Midbrain (tissue), 1 donor: ENCODE data around the gene SSMEM1.
A peak's percentile ranks its signal among the peaks of the same experiment; 100 is the strongest.
"Not testable (repeated sequence)": the region's sequence is repeated elsewhere in the genome, so short reads cannot be mapped to it uniquely, and the experiment has no call there.

ENCODE experiments used
- DNase-seq: peaks from one replicate; lab custom pipeline; 2025; lab: John Stamatoyannopoulos, UW

SSMEM1 gene

GRCh38 chr7:130207642-130208041 lies at the start of gene SSMEM1:
Gene SSMEM1, plus strand, starts transcription at chr7:130207860. Its CDS starts 51 bp downstream, at chr7:130207911.
- no peak for DNase-seq

DNA sequence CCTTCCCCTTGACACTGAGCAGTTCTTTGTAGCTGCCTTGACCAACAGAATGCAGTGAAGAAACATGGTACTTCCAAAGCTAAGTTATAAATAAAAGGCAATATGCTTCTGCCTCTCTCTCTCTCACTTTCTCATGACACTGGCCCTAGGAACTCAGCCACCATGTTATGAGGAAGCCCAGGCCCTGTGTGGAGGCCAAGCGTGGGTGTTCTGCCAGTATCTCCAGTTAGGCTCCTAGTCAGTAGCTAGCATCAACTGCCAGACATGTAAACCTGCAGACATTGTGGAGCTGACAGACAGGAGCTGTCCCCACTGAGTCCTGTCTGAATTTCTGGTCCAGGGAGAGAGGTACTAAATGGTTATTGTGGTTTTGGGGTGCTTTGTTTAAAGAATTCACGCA lies 47.6 kb upstream of the SSMEM1 start:
- no peak for DNase-seq

DNA sequence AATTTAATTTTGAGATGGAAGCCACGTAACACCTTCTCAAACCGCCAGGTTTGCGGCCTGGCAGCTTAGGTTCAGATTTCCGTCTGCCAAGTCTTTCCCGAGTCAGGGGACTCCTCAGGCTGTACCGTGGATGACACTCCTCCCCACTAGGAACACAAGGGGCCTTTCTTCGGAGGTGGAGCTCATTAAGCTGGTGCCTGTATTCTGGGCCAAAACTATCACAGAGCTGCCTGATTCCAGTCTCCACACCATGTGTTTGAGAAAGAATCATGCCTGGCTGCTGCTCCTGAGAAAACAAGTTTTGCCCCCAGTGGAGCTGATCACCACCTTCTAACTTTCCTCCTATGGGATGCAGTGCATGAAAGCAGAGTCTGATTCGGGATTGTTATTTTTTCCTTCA lies 47.2 kb upstream of the SSMEM1 start:
- DNase-seq = no peak

DNA sequence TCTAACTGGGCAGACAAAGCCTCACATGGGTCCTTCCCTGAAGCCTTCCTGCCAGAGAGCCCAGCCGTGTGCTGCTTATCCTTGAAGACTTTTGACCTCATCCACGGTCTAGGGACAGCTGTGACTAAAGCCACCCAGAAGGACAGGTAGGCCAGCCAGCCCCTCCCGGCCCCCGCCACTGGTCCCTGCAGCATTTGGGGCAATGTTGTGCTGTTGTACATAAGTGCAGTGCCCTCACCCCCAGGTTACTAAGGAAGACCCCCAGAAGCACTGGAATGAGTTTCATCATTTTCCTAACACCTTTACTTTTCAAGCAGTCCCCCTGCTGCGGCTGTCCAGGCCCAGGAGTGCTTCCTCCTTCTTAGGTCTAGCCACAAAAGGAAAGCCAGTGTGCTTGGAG lies 45.5 kb upstream of the SSMEM1 start:
- no peak for DNase-seq

DNA sequence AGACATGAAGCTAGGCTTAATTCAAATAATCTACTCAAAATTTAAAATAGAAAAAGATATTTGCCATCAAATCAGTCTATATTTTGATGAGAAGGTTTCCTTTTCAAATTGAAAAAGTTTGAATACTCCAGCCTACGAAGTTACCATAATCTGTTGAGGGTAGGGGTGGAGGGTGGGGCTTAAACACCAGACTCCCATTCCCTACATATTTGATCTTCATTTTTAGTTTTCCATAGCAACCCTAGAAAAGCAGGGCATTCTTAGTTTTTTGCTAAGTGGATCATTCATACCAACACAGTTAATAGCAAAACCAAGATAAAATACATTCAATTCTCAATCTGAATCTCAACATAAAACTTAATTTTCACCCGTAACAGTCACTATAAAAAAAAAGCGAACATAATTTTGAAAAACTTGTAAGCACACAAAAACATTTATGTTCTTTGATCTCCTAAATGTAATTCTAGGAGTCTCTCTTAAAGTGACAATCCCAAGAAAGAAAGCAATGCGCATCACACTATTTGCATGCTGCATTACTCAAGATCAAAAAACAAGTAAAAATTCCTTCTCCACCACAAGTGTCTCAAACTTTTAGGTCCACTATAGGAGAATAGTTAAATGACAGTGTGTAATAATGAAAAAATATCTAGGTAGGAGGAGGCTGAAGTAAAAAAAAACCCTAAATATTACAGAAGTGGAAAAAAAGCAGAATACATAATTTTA lies 33.3 kb upstream of the SSMEM1 start:
- DNase-seq = no peak

- no peak for DNase-seq
These were observed 29.4 kb upstream of the SSMEM1 start for GRCh38 chr7:130178251-130178650.

GRCh38 chr7:130179631-130180030 lies 28.0 kb upstream of the SSMEM1 start:
- no peak for DNase-seq

DNA sequence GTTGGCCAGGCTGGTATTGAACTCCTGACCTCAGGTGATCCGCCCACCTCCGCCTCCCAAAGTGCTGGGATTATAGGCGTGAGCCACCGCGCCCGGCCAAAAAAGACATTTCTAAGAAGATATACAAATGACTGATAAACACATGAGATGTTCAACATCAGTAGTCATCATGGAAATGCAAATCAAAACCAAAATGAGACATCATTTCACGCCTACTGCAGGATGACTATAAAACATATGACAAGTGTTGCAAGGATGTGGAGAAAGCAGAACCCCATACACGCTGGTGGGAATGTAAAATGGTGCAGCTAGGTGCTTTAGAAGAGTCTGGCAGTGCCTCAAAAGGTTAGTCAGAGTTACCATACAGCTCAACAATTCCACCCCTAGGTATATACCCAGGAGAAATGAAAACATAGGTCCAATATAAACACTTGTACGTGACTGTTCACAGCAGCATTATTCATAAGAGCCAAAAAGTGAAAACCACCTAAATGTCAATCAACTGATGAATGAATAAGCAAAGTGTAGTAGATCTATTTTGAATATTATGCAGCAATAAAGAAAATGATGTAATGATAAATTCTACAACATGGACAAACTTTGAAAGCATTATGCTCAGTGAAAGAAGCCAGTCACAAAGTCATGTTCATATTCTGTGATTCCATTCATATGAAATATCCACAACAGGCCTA lies 26.9 kb upstream of the SSMEM1 start:
- DNase-seq = no peak

DNA sequence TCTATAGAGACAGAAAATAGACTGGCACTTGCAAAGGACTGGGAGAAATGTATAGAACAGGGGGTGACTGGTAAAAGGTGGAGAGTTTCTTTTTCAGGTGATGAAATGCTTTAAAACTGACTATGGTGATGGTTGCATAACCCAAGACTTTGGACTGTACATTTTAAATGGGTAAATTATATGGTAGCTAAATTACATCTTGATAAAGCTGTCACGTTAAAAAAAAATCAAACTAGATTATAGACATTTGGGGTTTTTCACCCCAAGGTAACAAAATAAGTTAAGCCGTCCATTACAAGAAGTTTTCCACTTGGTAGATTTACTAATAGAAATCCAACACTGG lies 26.4 kb upstream of the SSMEM1 start:
- no peak for DNase-seq

DNA sequence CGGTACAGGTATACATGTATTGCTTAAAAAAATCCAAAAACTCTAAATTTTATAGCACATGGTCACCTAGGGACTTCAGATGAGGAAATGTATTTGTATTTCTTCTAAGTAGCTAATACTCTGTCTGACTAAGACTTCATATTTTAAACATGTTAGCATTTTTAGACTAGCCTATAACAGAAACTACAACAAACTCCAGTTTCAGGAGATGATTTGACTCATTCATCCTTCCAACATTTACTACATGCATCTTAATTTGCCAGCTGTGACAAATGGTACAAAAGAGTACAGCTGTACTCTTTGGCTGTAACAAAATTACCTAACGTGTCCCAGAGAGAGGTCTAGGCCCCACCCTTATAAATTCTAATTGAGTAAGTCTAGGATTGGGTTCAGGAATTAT lies 24.7 kb upstream of the SSMEM1 start:
- no peak for DNase-seq

DNA sequence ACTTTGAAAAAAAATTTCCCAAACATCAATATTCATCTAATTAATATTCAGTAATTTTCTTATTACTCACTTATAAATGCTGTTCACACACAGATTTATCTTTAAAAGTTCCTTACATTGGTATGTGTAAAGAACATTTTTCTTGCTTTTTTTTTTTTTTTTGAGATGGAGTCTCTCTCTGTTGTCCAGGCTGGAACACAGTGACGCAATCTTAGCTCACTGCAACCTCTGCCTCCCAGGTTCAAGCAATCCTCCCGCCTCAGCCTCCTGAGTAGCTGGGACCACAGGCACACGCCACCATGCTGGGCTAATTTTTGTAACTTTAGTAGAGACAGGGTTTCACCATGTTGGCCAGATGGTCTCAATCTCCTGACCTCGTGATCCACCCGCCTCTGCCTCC lies 23.3 kb upstream of the SSMEM1 start:
- not testable (repeated sequence) for DNase-seq

DNA sequence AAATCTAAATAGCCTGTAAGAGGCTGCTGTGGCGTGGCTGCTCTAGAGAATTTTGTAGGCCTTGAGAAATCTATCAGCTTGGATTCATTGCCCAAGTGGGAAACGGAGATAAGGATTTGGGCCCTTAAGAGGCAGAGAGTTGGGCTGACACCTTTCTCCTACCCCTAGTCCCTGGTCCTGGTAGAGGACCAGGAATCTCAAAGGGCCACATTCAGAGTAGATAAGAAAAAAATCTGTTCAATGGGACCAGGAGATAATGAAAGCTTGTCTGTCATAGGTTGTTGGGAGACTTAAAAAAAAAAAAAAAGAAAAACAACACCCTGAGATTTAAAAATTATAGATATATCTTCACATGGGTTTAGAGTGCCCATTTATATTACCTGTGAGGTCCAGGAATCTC lies 20.3 kb upstream of the SSMEM1 start:
- DNase-seq = no peak

GRCh38 chr7:130189343-130189742 lies 18.3 kb upstream of the SSMEM1 start:
- DNase-seq = no peak

GRCh38 chr7:130191791-130192190 lies 15.9 kb upstream of the SSMEM1 start:
- no peak for DNase-seq

- DNase-seq = no peak
These were observed 12.3 kb upstream of the SSMEM1 start for GRCh38 chr7:130195396-130195795.

DNA sequence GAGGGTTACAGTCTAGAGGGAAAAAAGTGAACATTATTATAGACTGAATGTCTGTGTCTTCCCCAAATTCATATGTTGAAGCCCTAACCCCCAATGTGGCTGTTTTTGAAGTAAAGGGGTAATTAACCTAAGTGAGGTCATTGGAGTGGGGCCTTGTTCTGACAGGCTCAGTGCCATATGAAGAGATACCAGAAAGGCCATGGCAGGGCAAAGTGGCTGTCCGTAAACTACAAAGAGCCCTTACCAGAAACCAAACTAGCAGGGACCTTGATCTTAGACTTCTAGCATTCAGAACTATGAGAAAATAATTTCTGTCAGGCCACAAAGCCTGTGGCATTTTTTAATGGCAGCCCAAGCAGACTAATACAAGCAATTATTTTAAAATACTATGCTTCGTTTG lies 11.2 kb upstream of the SSMEM1 start:
- no peak for DNase-seq

- DNase-seq = no peak
These were observed 10.6 kb upstream of the SSMEM1 start for GRCh38 chr7:130197094-130197493.

DNA sequence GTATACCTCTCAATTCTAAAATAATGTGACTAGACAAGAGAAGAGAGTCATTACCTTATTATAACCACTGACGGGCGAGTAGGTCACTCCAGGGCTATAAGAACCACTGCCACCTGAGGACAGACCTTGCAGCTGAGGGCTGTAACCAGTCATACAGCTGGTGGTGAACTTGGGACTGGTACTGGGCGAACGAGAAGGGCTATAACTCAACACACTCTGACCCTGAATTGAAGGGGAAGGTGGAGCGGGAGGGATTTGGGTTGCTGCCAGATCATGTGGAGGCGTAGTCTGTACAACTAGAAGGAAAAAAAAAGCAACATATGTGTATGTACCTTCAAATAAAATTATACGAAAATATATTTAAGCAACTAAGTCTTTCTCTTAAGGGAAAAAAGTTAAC lies 5.9 kb upstream of the SSMEM1 start:
- DNase-seq = no peak

- peak; percentile 96 for DNase-seq
These were observed 2.3 kb upstream of the SSMEM1 start, which contains the start of gene TMEM209 for GRCh38 chr7:130205084-130205947. Gene TMEM209, minus strand, starts transcription at chr7:130205406. Its CDS starts 31 bp downstream, at chr7:130205375.

- DNase-seq = no peak
These were observed 627 bp upstream of the SSMEM1 start for GRCh38 chr7:130207033-130207432.

GRCh38 chr7:130208516-130208915 lies 856 bp downstream of the SSMEM1 start:
- DNase-seq = no peak

GRCh38 chr7:130210181-130210935 lies 2.7 kb downstream of the SSMEM1 start:
- DNase-seq = no peak
